GM23248 (cell line): ENCODE data around the gene APBA3.

Experiments used
- EZH2 ChIP-seq: fragments of 200-600 bp; sonication (generic); IDR thresholded peaks from 2 replicates; pipeline ENCODE4 v1.6.1; 2018; ENCODE audit warnings: antibody characterized with exemption, mild to moderate bottlenecking; ENCODE audit not compliant: insufficient read depth, poor library complexity, severe bottlenecking
- EZH2phosphoT487 ChIP-seq: fragments of 200-600 bp; sonication (generic); IDR thresholded peaks from 2 replicates; pipeline ENCODE4 v1.6.1; 2018; ENCODE audit warnings: antibody characterized with exemption, moderate library complexity, mild to moderate bottlenecking, low read depth; ENCODE audit not compliant: insufficient read depth

DNA sequence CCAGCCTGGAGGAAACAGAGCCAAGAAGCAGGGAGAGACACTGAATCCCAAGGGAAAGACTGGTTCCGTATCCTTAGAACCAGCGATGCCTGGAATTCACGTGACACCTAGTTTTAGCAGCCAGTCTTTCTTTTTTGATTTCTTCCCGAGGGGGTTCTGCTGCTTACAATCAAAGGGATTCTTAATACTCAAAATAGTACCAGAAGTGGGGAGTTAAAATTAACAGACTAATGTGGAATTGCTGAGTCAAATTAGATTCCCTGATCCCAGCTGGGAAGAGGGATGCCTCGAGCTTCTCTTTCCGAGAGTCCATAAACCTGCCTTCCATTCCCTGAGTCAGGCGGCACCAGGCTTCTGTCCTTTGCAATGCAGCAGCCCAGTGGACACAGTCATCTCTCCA lies 29.4 kb upstream of the APBA3 start:
- TF ChIP-seq EZH2: no peak
- TF ChIP-seq EZH2phosphoT487: no peak
